Epidermal melanocyte (primary cell): Measurements from ENCODE around the gene DBET.
"Not testable (repeated sequence)": the region's sequence is repeated elsewhere in the genome, so short reads cannot be mapped to it uniquely, and the experiment has no call there.

Source experiments
- DNase-seq: peaks from one replicate; pipeline ENCODE4 v3.0.0; 2011; ENCODE audit warnings: low spot score; ENCODE audit not compliant: insufficient read length

DBET gene

GRCh38 chr4:190064342-190064741 is at the start of gene DBET:
DBET (plus strand) TSS chr4:190064502.
- not testable (repeated sequence) for DNase-seq

- DNase-seq, result no peak
Observed at GRCh38 chr4:190014771-190015537, 49.3 kb upstream of the DBET start.

GRCh38 chr4:190015538-190016368 is 48.5 kb upstream of the DBET start:
- no peak for DNase-seq

GRCh38 chr4:190016369-190017289 is 47.7 kb upstream of the DBET start:
- DNase-seq, result no peak

GRCh38 chr4:190017357-190018200 is 46.7 kb upstream of the DBET start:
- peak; percentile 13 for DNase-seq

- DNase-seq, result no peak
Observed at GRCh38 chr4:190018201-190018920, 45.9 kb upstream of the DBET start.

GRCh38 chr4:190019023-190019858 is 45.1 kb upstream of the DBET start:
- no peak for DNase-seq

GRCh38 chr4:190019859-190020463 is 44.3 kb upstream of the DBET start:
- DNase-seq, result not testable (repeated sequence)

GRCh38 chr4:190020790-190021717 is 43.2 kb upstream of the DBET start:
- DNase-seq, result peak; percentile 18

GRCh38 chr4:190021973-190022372 is 42.3 kb upstream of the DBET start:
- not testable (repeated sequence) for DNase-seq

GRCh38 chr4:190022614-190023281 is 41.6 kb upstream of the DBET start:
- DNase-seq, result not testable (repeated sequence)

- not testable (repeated sequence) for DNase-seq
Observed at GRCh38 chr4:190027156-190027555, 37.1 kb upstream of the DBET start, which contains the start of gene FRG2. FRG2 (minus strand) TSS chr4:190027256; CDS start chr4:190027204, 52 bp downstream.

GRCh38 chr4:190031264-190031663 is 33.0 kb upstream of the DBET start:
- not testable (repeated sequence) for DNase-seq

- DNase-seq, result not testable (repeated sequence)
Observed at GRCh38 chr4:190037704-190038388, 26.5 kb upstream of the DBET start.

- DNase-seq, result not testable (repeated sequence)
Observed at GRCh38 chr4:190040873-190041272, 23.4 kb upstream of the DBET start.

- DNase-seq, result not testable (repeated sequence)
Observed at GRCh38 chr4:190047627-190048026, 16.7 kb upstream of the DBET start.
